GM06990 (cell line): ENCODE measurements around the gene MGAT5B.

Experiments used
- DNase-seq: peaks from one replicate; pipeline ENCODE4 v3.0.0-alpha.2; 2011; ENCODE audit not compliant: insufficient read length; ENCODE audit errors: extremely low read depth
- H3K27me3 ChIP-seq: replicated peaks from 2 replicates; pipeline ENCODE4 v1.6.0; 2011; ENCODE audit warnings: low read length; ENCODE audit not compliant: control insufficient read depth, insufficient read depth
- H3K36me3 ChIP-seq: 2 replicates; pipeline ENCODE4 v1.5.1; 2011; ENCODE audit warnings: low read length; ENCODE audit not compliant: control insufficient read depth, insufficient read depth
- H3K4me3 ChIP-seq: replicated peaks from 2 replicates; pipeline ENCODE4 v1.5.1; 2011; ENCODE audit warnings: low read depth, mild to moderate bottlenecking, control low read depth, low read length
- TF ChIP-seq, protein P1 (sequence below): IDR thresholded peaks from 2 replicates; pipeline ENCODE4 v1.5.1; 2011; ENCODE audit warnings: low read length, control low read depth, mild to moderate bottlenecking, inconsistent platforms; ENCODE audit not compliant: insufficient read depth, poor library complexity, severe bottlenecking

Gene MGAT5B

GRCh38 chr17:76826330-76827068 lies 41.7 kb upstream of the MGAT5B start:
- DNase-seq: no peak
- Histone ChIP-seq H3K36me3 (no peaks in the 10 kb centered on the region), H3K27me3 (peaks cover 1% of the 10 kb centered on the region; the same call in 1 of the 2 replicates), H3K4me3 (no peak overlapping the region)
- TF ChIP-seq, protein P1, sequence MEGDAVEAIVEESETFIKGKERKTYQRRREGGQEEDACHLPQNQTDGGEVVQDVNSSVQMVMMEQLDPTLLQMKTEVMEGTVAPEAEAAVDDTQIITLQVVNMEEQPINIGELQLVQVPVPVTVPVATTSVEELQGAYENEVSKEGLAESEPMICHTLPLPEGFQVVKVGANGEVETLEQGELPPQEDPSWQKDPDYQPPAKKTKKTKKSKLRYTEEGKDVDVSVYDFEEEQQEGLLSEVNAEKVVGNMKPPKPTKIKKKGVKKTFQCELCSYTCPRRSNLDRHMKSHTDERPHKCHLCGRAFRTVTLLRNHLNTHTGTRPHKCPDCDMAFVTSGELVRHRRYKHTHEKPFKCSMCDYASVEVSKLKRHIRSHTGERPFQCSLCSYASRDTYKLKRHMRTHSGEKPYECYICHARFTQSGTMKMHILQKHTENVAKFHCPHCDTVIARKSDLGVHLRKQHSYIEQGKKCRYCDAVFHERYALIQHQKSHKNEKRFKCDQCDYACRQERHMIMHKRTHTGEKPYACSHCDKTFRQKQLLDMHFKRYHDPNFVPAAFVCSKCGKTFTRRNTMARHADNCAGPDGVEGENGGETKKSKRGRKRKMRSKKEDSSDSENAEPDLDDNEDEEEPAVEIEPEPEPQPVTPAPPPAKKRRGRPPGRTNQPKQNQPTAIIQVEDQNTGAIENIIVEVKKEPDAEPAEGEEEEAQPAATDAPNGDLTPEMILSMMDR: no peak

DNA sequence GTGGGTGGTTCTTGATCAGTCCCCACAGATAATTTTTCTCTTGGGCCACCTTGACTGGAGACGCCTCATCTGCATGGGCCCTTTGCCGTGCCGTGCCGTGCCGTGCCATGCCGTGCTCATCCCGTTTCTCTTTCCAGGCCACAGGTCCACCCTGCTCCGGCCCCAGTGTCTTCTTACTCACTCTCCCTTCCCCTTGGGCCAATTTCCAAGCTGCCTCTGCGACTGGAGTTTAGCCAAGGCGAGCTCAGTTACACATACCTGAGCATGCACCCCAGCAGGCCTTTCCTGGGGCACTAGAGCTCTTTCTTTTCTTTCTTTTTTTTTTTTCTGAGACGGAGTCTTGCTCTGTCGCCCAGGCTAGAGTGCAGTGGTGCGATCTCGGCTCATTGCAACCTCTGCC lies 40.5 kb upstream of the MGAT5B start:
- TF ChIP-seq, protein P1: no peak
- peaks cover 1% of the 10 kb centered on the region; the same call in 1 of the 2 replicates for H3K27me3 ChIP-seq
- H3K4me3 ChIP-seq: no peak overlapping the region
- no peaks in the 10 kb centered on the region for H3K36me3 ChIP-seq
- DNase-seq: no peak

DNA sequence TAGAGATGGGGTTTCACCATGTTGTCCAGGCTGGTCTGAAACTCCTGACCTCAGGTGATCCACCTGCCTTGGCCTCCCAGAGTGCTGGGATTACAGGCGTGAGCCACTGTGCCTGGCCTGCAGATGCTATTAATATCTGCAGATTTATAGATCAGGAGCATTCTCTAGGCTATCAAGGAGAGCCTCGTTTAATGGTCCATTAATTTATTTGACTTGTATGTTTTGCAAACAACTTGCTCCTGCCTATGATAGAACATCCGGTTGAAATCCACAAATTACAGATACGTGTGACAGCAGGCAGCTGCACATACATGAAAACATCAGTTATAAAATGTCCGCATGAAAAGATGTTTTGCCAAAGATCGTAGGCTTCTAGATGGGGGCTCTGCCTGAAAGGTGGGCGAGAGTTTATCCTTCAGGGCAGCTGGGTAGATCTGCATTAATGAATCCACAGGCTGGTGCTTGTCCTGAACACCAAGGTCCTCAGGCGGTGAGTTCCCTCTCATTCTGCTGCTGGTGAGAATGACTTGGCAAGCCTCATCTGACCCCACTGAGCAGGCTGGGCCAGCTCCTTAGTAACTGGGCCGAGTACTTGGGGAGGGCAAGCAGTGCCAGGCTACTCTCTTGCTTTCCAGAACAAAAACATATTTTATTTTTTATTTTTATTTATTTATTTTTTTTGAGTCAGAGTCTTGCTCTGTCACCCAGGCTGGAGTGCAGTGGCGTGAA lies 37.1 kb upstream of the MGAT5B start:
- TF ChIP-seq, protein P1: no peak
- no peak for DNase-seq
- no peaks in the 10 kb centered on the region for H3K36me3 ChIP-seq
- peaks cover 1% of the 10 kb centered on the region; the same call in 1 of the 2 replicates for H3K27me3 ChIP-seq
- no peak overlapping the region for H3K4me3 ChIP-seq

DNA sequence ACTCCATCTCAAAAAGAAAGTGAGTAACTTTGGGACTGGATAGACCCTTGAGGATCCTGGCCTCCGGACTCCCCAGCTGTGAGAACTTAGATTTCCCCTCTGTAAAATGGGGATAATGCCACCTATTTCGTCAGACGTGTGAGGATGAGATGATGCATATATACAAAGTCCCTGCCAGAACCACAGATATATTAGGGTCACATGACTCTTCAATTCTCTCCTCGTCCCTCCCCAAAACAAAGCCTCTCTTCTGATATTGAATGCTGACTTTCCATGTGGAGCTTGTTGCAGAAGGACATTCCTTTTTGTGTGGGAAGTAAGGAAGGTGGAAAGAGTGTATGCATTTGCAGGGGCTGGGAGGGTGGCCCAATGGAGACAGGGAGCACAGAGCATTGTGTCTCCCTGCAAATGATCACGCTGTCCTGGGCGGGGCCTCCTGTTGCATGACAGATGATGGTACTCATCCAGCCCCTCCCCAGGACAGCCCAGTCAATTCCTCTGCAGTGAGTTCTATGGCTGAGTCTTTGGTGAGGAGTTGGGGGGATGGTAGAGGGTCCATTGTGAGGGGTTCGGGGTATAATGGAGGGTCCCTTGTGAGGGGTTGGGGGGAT lies 35.1 kb upstream of the MGAT5B start:
- TF ChIP-seq, protein P1: no peak
- no peaks in the 10 kb centered on the region for H3K36me3 ChIP-seq
- DNase-seq: no peak

DNA sequence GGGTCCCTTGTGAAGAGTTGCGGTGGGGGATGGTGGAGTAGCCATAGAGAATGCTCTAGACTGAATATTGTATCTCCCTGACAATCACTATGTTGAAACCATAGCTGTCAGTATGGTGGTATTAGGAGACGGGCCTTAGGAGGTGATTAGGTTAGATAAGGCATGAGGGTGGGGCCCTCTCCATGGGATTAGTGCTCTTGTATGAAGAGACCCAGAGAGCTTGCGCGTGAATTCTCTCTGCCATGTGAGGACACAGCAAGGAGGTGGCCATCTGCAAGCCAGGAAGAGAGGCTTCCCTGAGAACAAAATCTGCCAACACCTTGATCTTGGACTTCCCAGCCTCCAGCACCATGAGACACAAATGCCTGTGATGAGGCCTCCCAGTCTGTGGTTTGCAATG lies 34.5 kb upstream of the MGAT5B start:
- Histone ChIP-seq H3K36me3 (no peaks in the 10 kb centered on the region), H3K27me3 (peaks cover 1% of the 10 kb centered on the region; the same call in 1 of the 2 replicates), H3K4me3 (no peak overlapping the region)
- TF ChIP-seq, protein P1: no peak
- DNase-seq: no peak

More for the DNA sequence above, 35.1 kb upstream of the MGAT5B start:
- peaks cover 1% of the 10 kb centered on the region; the same call in 1 of the 2 replicates for H3K27me3 ChIP-seq
- H3K4me3 ChIP-seq: no peak overlapping the region
